ENCODE results near the gene SPEF2.

DNA sequence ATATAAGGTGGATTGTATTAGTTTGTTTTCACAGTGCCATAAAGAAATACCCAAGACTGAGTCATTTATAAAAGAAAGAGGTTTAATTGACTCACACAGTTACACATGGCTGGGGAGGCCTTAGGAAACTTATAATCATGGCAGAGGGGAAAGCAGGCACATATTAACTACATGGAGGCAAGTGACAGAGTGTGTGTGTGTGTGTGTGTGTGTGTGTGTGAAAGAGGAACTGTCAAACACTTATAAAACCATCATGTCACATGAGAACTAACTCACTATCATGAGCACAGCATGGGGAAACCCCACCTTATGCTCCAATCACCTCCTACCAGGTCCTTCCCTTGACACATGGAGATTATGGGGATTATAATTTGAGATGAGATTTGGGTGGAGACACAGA is 118.6 kb downstream of the SPEF2 start:
- no peak for TF ChIP-seq SP3 (tag by site-specific recombination; IDR thresholded peaks at IDR 0.05)
- TF ChIP-seq, protein P1, sequence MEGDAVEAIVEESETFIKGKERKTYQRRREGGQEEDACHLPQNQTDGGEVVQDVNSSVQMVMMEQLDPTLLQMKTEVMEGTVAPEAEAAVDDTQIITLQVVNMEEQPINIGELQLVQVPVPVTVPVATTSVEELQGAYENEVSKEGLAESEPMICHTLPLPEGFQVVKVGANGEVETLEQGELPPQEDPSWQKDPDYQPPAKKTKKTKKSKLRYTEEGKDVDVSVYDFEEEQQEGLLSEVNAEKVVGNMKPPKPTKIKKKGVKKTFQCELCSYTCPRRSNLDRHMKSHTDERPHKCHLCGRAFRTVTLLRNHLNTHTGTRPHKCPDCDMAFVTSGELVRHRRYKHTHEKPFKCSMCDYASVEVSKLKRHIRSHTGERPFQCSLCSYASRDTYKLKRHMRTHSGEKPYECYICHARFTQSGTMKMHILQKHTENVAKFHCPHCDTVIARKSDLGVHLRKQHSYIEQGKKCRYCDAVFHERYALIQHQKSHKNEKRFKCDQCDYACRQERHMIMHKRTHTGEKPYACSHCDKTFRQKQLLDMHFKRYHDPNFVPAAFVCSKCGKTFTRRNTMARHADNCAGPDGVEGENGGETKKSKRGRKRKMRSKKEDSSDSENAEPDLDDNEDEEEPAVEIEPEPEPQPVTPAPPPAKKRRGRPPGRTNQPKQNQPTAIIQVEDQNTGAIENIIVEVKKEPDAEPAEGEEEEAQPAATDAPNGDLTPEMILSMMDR (tag by site-specific recombination; IDR thresholded peaks at IDR 0.05) = no peak
- TF ChIP-seq, protein P2, sequence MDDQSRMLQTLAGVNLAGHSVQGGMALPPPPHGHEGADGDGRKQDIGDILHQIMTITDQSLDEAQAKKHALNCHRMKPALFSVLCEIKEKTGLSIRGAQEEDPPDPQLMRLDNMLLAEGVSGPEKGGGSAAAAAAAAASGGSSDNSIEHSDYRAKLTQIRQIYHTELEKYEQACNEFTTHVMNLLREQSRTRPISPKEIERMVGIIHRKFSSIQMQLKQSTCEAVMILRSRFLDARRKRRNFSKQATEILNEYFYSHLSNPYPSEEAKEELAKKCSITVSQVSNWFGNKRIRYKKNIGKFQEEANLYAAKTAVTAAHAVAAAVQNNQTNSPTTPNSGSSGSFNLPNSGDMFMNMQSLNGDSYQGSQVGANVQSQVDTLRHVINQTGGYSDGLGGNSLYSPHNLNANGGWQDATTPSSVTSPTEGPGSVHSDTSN (CRISPR knock-in tag; IDR thresholded peaks at IDR 0.05) = no peak
- TF ChIP-seq ZNF10 (tag by site-specific recombination; IDR thresholded peaks at IDR 0.05) = no peak
- TF ChIP-seq ZNF585B (tag by site-specific recombination; IDR thresholded peaks at IDR 0.05) = no peak
- TF ChIP-seq, protein P3, sequence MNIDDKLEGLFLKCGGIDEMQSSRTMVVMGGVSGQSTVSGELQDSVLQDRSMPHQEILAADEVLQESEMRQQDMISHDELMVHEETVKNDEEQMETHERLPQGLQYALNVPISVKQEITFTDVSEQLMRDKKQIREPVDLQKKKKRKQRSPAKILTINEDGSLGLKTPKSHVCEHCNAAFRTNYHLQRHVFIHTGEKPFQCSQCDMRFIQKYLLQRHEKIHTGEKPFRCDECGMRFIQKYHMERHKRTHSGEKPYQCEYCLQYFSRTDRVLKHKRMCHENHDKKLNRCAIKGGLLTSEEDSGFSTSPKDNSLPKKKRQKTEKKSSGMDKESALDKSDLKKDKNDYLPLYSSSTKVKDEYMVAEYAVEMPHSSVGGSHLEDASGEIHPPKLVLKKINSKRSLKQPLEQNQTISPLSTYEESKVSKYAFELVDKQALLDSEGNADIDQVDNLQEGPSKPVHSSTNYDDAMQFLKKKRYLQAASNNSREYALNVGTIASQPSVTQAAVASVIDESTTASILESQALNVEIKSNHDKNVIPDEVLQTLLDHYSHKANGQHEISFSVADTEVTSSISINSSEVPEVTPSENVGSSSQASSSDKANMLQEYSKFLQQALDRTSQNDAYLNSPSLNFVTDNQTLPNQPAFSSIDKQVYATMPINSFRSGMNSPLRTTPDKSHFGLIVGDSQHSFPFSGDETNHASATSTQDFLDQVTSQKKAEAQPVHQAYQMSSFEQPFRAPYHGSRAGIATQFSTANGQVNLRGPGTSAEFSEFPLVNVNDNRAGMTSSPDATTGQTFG (tag by site-specific recombination; IDR thresholded peaks at IDR 0.05; ENCODE audit: borderline replicate concordance) = no peak
- no peak for TF ChIP-seq ZEB2 (tag by site-specific recombination; IDR thresholded peaks at IDR 0.05)
- TF ChIP-seq ZNF792 (tag by site-specific recombination; IDR thresholded peaks at IDR 0.05) = no peak
- TF ChIP-seq, protein P4, sequence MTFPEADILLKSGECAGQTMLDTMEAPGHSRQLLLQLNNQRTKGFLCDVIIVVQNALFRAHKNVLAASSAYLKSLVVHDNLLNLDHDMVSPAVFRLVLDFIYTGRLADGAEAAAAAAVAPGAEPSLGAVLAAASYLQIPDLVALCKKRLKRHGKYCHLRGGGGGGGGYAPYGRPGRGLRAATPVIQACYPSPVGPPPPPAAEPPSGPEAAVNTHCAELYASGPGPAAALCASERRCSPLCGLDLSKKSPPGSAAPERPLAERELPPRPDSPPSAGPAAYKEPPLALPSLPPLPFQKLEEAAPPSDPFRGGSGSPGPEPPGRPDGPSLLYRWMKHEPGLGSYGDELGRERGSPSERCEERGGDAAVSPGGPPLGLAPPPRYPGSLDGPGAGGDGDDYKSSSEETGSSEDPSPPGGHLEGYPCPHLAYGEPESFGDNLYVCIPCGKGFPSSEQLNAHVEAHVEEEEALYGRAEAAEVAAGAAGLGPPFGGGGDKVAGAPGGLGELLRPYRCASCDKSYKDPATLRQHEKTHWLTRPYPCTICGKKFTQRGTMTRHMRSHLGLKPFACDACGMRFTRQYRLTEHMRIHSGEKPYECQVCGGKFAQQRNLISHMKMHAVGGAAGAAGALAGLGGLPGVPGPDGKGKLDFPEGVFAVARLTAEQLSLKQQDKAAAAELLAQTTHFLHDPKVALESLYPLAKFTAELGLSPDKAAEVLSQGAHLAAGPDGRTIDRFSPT (tag by site-specific recombination; IDR thresholded peaks at IDR 0.05) = no peak
- TF ChIP-seq ZNF121 (tag by site-specific recombination; IDR thresholded peaks at IDR 0.05) = no peak
- TF ChIP-seq, protein P5, sequence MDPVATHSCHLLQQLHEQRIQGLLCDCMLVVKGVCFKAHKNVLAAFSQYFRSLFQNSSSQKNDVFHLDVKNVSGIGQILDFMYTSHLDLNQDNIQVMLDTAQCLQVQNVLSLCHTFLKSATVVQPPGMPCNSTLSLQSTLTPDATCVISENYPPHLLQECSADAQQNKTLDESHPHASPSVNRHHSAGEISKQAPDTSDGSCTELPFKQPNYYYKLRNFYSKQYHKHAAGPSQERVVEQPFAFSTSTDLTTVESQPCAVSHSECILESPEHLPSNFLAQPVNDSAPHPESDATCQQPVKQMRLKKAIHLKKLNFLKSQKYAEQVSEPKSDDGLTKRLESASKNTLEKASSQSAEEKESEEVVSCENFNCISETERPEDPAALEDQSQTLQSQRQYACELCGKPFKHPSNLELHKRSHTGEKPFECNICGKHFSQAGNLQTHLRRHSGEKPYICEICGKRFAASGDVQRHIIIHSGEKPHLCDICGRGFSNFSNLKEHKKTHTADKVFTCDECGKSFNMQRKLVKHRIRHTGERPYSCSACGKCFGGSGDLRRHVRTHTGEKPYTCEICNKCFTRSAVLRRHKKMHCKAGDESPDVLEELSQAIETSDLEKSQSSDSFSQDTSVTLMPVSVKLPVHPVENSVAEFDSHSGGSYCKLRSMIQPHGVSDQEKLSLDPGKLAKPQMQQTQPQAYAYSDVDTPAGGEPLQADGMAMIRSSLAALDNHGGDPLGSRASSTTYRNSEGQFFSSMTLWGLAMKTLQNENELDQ (tag by site-specific recombination; IDR thresholded peaks at IDR 0.05; ENCODE audit: low read depth) = no peak

All from HEK293 (cell line).